Effector memory CD4-positive, alpha-beta T cell (primary cell): ENCODE results near the gene IL17REL.

ENCODE experiments used
- DNase-seq, 3 donors: peaks; one replicate each; pipeline ENCODE4 v3.0.0-alpha.2; 2020
- H3K27ac ChIP-seq: 2 replicates; pipeline ENCODE4 v1.7.0; 2013; ENCODE audit warnings: mild to moderate bottlenecking, low read length, moderate library complexity; ENCODE audit not compliant: insufficient read depth, poor library complexity, severe bottlenecking
- H3K27me3 ChIP-seq: replicated peaks from 2 replicates; pipeline ENCODE4 v1.7.0; 2013; ENCODE audit warnings: mild to moderate bottlenecking, low read length; ENCODE audit not compliant: insufficient read depth, control insufficient read depth, poor library complexity, severe bottlenecking
- H3K36me3 ChIP-seq: 2 replicates; pipeline ENCODE4 v1.7.0; 2013; ENCODE audit warnings: mild to moderate bottlenecking, low read length, moderate library complexity; ENCODE audit not compliant: control insufficient read depth, insufficient read depth
- H3K4me1 ChIP-seq: 2 replicates; pipeline ENCODE4 v1.7.0; 2013; ENCODE audit warnings: low read length, mild to moderate bottlenecking; ENCODE audit not compliant: control insufficient read depth, insufficient read depth, poor library complexity, severe bottlenecking
- H3K4me3 ChIP-seq: 2 replicates; pipeline ENCODE4 v1.7.0; 2013; ENCODE audit warnings: low read length, low read depth, mild to moderate bottlenecking; ENCODE audit not compliant: insufficient read depth, poor library complexity, severe bottlenecking
- H3K9me3 ChIP-seq: 2 replicates; pipeline ENCODE4 v1.7.0; 2013; ENCODE audit warnings: mild to moderate bottlenecking, low read length, moderate library complexity; ENCODE audit not compliant: control insufficient read depth

IL17REL gene

GRCh38 chr22:50045211-50046018 lies 32.9 kb upstream of the IL17REL start:
- H3K36me3 ChIP-seq = no peaks in the 10 kb centered on the region
- no peak overlapping the region for H3K4me3 ChIP-seq
- no peak overlapping the region for H3K27ac ChIP-seq
- H3K4me1 ChIP-seq = peaks cover 10% of the 10 kb centered on the region
- no peak for DNase-seq
- no peaks in the 10 kb centered on the region for H3K9me3 ChIP-seq
- H3K27me3 ChIP-seq = peaks cover 5% of the 10 kb centered on the region

- no peak for DNase-seq
- H3K27ac ChIP-seq = no peak overlapping the region
- H3K27me3 ChIP-seq = peaks cover 5% of the 10 kb centered on the region
- peaks cover 10% of the 10 kb centered on the region for H3K4me1 ChIP-seq
- no peak overlapping the region for H3K4me3 ChIP-seq
- no peaks in the 10 kb centered on the region for H3K9me3 ChIP-seq
- no peaks in the 10 kb centered on the region for H3K36me3 ChIP-seq
These were observed 32.0 kb upstream of the IL17REL start for GRCh38 chr22:50044485-50045118.

DNA sequence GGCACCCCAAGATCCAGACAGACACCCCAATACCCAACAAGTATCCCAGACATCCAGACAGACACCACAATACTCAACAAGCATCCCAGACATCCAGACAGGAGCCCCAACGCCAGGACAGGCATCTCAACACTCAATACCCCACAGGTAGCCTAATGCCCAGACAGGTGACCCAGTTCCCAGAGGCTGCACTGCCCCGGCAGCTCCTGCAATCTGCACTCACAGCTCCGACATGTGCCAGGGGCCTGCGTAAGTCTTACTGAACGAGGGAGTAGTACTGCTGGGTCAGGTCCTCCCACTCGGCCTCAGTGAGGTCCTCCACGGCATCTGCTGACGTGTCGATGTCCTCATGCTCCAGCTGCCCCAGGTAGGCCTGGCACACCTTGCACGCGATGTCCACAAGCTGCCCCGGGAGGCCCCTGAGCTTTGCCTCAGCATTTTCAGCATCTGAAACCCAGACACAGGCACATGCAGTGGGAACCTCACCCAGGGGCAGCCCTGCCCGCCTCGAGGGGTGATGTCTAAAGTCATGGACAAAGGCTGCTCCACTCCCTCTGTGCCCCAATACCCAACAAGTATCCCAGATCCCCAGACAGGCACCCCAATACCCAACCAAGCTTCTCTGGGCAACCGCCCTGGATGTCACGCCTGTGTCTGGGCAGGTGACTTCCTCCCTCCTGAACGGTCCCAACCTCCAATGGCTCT lies 28.9 kb upstream of the IL17REL start:
- DNase-seq = no peak
- no peak overlapping the region for H3K4me3 ChIP-seq
- no peaks in the 10 kb centered on the region for H3K36me3 ChIP-seq
- no peaks in the 10 kb centered on the region for H3K9me3 ChIP-seq
- H3K4me1 ChIP-seq = peaks cover 10% of the 10 kb centered on the region
- no peaks in the 10 kb centered on the region for H3K27me3 ChIP-seq
- H3K27ac ChIP-seq = no peak overlapping the region

DNA sequence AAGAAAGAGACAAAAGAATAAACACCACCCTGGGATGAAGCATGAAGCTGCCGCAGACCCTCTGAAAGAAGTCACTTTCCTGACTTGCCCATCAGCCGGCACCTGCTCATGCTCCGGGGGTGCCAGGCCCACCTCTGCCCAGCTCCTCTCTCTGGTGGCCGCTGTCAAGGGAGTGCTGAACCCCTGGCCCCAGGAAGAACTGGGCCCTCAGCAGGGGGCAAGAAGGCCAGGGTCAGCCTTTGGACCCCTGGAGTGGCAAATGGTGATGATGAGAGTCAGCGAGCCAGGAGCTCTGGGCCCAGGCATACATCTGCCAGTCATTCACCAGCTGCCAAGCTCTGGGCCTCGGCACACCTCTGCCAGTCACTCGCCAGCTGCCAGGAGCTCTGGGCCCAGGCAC lies 28.2 kb upstream of the IL17REL start:
- Histone ChIP-seq H3K27me3 (no peaks in the 10 kb centered on the region), H3K4me3 (no peak overlapping the region), H3K27ac (no peak overlapping the region), H3K9me3 (no peaks in the 10 kb centered on the region), H3K4me1 (peaks cover 10% of the 10 kb centered on the region), H3K36me3 (no peaks in the 10 kb centered on the region)
- no peak for DNase-seq

- no peaks in the 10 kb centered on the region for H3K9me3 ChIP-seq
- H3K27me3 ChIP-seq = no peaks in the 10 kb centered on the region
- H3K27ac ChIP-seq = no peak overlapping the region
- peaks cover 7% of the 10 kb centered on the region for H3K4me1 ChIP-seq
- DNase-seq = no peak
- no peak overlapping the region for H3K4me3 ChIP-seq
- H3K36me3 ChIP-seq = no peaks in the 10 kb centered on the region
These were observed 27.3 kb upstream of the IL17REL start for GRCh38 chr22:50039669-50040443.

DNA sequence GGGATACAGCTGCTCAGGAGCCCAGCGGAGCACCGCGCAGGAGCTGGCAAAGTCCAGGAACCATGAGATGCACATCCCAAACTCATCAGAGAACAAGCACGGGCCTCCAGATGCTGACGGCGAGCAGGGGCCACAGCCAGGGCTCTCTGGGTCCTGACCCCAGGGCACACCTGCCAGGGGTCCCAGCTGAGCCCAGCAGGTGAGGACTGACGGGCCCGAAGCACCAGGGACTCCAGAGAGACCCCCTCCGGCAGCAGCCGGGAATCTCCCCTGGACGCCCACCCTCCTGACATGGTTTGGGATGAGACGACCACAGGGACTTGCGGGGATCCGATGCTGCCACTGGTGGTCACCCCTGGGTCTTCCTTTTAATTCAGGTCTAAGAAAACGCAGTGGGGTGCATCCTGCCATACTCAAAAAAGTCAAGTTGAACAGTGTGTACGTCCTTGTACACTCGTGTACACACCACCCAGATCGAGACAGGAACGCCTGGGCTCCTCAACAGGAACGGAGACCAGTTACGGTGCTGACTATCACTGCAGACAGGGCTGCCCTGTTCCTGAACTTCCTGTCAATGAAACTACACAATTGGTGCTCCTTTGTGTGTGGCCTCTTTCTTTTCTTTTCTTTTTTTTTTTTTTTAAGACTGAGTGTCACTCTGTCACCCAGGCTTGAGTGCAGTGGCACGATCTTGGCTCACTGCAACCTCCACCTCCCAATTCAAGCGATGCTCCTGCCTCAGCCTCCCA lies 23.6 kb upstream of the IL17REL start:
- Histone ChIP-seq H3K36me3 (no peaks in the 10 kb centered on the region), H3K4me3 (no peak overlapping the region), H3K27me3 (no peaks in the 10 kb centered on the region), H3K4me1 (no peaks in the 10 kb centered on the region), H3K9me3 (no peaks in the 10 kb centered on the region), H3K27ac (no peak overlapping the region)
- DNase-seq = no peak

DNA sequence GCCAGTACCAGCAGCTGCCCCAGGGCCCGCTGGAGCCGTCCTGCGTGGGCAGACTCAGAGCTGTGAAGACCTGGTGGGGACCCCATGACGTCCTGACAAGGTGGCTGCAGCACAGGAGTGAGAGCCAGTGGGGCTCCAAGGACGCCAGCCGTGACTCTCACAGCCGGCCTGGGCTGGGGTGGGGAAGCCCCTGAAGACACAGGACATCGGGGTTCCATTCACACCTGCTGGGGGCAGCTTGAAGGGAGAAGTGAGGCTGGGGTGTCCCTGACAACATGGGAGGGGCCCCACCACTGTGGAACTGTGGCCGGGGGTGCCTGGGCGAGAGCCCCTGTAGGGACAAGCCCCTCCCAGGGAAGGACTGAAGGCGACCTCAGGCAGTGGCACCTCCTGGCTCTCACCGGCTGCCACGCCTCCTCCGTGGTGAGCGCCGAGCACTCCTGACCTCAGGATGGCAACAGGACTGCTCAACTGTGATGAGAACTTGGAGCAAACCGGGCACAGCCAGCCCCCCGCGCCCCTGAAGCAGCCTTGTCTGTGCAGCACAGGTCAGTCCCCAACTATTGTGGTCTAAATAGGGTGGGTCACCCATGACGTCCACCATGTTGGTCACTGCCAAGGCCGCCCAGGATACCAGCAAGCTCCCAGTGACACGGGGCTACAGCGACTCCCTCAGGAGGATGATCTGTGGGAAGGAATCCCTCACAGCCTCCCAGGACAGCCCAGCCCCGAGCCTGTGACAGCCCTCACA lies 22.7 kb upstream of the IL17REL start:
- H3K27me3 ChIP-seq = no peaks in the 10 kb centered on the region
- H3K9me3 ChIP-seq = no peaks in the 10 kb centered on the region
- H3K36me3 ChIP-seq = no peaks in the 10 kb centered on the region
- no peak overlapping the region for H3K27ac ChIP-seq
- no peak for DNase-seq
- no peak overlapping the region for H3K4me3 ChIP-seq
- H3K4me1 ChIP-seq = peaks cover 3% of the 10 kb centered on the region

DNA sequence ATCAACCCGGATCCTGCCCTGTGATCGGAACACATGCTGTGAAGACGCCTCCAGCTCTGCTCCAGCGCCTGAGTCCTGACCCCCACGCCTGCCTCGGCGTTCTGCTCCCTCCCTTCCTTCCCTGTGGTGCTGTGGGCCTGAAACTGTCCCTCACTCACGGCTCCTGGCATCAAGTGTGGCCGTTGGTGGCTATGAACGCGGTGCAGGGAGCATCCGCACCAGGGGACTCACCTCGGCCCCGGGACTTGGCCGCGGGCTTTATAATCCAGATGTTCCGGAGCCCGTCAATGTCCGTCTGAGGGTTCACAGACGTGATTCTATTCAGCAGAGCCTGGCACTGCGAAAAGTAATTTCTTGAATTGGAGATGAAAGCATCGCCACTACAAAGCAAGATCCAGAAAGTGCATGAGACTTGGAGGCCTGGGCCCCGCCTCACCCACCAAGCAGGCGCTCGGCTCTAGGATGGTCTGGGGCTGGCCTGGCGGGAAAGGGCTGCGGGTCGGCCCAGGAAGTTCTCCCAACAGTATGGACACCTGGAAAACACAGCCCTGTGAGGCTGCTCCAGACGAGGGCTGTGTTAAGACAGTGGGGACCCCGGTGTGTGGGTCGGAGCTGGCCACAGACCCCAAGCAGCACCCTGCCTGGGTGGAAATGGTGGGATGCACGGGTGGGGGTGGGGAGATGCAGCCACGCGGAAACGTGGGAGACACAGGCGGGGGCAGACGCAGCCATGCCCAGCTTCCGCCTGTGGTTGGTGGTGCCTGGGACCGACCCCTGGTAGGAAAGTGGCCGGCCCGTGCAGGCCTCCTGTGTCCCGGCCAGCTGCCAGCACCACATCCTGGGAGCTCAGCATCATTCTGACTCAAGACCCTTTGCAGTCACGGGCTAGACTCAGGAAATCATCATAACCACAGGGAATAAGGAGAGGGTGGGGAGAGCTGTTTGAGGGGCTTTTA lies 21.8 kb upstream of the IL17REL start:
- no peak for DNase-seq
- H3K4me1 ChIP-seq = peaks cover 11% of the 10 kb centered on the region
- no peak overlapping the region for H3K27ac ChIP-seq
- H3K4me3 ChIP-seq = no peak overlapping the region
- no peaks in the 10 kb centered on the region for H3K36me3 ChIP-seq
- no peaks in the 10 kb centered on the region for H3K9me3 ChIP-seq
- H3K27me3 ChIP-seq = no peaks in the 10 kb centered on the region
